DOHH2 (cell line): ENCODE data around the gene AUH.

Source experiments
- CTCF ChIP-seq: fragments of 200-600 bp; sonication (generic); IDR thresholded peaks from one replicate; pipeline ENCODE4 v1.5.1; 2014; ENCODE audit warnings: antibody characterized with exemption, mild to moderate bottlenecking, low read depth, low read length; ENCODE audit not compliant: poor library complexity, severe bottlenecking
- EZH2phosphoT487 ChIP-seq: fragments of 200-600 bp; sonication (generic); IDR thresholded peaks from 2 replicates; pipeline ENCODE4 v1.6.1; 2017; ENCODE audit warnings: borderline replicate concordance, mild to moderate bottlenecking, antibody characterized with exemption, low read length, moderate library complexity, mixed read lengths

- TF ChIP-seq CTCF (no peak), EZH2phosphoT487 (no peak)
These were observed 113.0 kb downstream of the AUH start for GRCh38 chr9:91248707-91249106.
